Effector CD8-positive, alpha-beta T cell (primary cell): ENCODE data around the gene PGM1.
"Not testable (repeated sequence)": the region's sequence is repeated elsewhere in the genome, so short reads cannot be mapped to it uniquely, and the experiment has no call there.

ENCODE experiments used
- DNase-seq: peaks from one replicate; lab custom pipeline; 2025; lab: John Stamatoyannopoulos, UW
- total RNA-seq, 4 experiments: gene quantifications; one replicate each; lab custom pipeline; 2026; lab: John Stamatoyannopoulos, UW

Gene PGM1
- total RNA-seq, result 33.0 to 38.0 (median 35.1) reads per million in 4 experiments

DNA sequence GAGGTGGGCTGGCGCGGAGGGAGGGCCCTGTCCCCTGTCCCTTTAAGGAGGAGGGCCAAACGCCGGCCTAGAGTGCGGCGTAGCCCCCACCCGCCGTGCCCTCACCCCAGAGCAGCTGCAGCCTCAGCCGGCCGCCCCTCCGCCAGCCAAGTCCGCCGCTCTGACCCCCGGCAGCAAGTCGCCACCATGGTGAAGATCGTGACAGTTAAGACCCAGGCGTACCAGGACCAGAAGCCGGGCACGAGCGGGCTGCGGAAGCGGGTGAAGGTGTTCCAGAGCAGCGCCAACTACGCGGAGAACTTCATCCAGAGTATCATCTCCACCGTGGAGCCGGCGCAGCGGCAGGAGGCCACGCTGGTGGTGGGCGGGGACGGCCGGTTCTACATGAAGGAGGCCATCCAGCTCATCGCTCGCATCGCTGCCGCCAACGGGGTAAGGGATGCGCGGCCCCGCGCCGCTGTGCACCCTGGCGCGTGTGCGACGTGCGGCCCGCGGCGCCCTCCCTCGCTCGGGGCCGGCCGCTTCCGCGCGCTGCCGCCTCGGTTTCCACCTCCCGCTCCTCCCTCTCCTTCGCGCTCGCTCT, at the start of gene PGM1:
PGM1 (plus strand) TSS at position 109 of the 583 bp plus-strand sequence; CDS start at position 187, 78 bp downstream.
- DNase-seq, result peak; percentile 51

DNA sequence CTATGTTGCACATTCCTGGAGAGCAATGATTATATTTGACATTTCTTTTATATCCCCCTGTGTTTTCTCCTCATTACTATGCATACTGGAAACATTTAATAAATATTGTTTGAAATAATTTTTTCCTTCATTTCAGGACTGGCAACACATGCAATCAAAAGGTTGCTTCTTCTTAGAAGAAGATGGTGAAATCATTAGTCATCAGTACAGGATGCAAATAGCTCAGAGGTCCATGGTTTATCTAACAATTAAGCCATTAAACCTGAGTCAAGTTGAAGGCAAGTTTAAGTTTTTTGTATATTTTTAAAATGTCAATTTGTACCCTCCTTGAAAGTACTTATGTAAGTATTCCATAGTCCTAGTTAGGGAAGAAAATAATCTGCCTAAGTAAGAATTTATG, 47.4 kb upstream of the PGM1 start:
- no peak for DNase-seq

DNA sequence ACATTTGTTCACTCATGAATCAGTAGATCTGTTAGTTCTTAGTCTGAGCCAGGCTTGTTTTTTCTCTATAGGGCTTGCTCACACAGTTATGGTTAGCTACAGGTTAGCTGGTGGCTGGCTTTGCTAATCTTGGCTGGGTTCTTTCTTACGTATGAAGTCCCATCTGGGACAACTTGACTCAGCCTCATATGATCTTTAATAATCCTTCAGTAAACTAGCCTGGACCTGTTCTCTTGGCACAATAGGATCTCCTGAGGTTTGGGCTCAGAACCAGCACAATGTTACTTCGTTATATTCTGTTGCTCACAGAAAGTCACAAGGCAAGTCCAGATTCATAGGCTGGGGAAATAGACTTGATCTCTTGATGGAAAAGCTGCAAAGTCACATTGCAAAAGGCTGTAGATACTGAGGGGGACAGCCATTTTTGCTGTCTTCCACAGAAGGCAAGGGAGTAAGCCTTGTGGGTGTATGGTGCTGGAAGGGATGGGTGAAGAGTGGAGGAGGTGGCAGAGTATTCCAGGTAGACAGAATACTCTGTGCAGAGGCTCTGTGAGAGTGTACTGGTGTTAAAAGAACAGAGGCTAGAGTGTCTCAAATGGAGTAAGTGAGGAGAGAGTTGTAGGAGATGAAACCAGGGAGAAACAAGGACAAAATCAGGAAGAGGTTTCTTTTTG, 45.5 kb upstream of the PGM1 start:
- no peak for DNase-seq

DNA sequence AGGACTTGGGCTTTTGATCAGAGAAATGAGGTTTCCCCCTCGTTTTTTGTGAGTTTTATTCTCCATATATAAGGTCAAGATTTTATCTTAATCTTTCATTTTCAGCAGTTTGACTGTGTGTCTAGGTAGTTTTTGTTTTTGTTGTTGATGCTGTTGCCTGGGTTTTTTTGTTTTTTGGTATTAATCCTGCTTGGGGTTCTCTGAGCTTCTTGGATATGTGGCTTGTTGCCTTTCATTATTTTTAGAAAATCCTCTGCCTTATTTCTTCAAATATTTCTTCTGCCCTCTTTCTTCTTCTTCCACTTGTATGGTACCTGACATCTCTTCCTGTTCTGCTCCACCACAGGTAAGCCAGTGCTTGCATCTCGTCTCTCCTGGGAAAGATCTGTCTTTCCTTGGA, 44.9 kb upstream of the PGM1 start:
- no peak for DNase-seq

DNA sequence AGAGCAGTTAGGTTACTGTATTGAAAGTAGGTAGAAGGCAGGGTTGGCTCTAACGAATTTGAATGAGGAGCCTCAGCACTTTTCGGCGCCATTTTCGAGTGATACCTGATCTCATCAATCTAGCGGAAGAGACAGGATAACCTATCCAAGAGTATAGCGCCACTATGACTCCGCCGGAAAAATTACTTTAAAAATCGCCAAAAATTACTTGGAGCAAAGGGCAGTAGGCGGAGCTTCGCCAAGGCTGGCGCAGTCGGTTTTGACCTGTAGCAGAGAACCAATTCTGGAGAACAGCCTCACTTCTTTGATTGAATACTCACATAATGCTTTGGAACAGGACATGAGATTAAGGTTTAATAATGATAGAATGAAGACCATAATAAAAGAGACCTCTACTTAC, 44.3 kb upstream of the PGM1 start:
- DNase-seq, result no peak

DNA sequence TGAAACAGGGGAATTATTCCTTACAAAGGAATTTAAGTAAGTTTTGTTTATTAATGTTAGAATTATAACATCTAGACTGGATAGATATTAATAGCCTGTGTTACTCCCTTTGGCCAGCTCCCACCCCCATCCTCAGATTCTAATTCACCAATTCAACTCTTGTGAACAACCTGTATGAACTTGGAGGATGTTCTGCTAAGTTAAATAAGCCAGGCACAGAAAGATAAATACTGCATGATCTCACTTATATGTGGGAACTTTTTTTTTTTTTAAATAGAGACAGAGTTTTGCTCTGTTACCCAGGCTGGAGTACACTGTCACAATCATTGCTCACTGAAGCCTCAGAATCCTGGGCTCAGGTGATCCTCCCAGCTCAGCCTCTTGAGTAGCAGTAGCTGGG, 37.7 kb upstream of the PGM1 start:
- no peak for DNase-seq

DNA sequence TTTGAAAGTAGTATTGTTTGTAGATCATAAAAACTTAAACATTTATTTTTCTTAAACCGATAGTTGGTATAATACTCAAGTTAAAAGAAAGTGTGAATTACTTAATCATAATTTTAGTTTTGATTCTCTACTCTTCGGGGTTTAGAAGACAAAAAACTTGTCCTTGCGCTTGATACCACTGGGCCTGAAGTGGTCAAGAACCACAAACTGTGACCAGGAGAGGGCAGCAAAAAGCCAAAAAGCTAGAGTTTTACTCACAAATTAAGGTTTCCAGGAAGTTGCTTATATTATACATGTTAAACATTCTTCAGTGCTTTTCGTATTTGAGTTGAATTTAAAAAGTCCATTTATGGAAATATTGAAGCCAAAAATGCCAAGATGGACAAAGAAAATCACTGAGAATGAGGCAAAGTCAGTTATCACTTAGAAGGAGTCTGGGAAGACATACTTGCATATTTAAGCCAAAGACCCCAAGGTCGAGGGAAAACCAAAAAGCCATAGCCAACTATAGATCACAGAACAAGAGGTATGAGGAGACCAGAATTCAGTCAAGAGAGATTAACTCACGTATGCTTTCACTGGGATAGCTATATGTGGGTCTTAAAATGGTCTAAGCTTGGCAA, 35.7 kb upstream of the PGM1 start:
- DNase-seq, result no peak

DNA sequence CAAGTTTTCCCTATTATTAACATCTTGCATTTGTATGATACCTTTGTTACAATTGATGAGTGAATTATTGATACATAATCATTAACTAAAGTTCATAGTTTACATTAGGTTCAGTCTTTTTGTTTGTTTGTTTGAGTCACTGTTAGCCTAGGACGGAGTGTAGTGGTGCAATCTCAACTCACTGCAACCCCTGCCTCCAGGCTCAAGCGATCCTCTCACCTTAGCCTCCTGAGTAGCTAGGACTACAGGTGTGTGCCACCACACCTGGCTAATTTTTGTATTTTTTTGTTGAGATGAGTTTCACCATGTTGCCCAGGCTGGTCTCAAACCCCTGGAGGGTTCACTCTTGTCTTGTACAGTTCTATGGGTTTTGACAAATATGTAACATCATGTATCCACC, 33.9 kb upstream of the PGM1 start:
- DNase-seq, result no peak

DNA sequence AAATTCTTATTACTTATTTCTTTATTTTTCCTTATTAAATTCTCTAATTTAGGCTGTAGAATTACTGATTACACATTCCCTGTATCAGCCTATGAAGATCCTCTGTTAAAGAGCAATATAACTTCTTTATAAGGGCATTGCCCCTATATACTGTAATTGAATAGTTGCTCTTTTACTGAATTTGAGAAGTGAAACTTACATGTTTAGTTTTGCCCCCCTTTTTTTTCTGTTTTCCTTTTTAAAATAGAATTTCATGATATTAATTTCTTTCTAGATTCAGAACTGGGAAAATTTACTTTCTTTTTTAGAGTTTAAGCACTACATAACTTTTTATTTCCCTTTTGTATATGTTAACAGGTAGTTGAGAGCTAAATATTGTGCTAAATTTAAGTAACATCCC, 29.5 kb upstream of the PGM1 start:
- no peak for DNase-seq

DNA sequence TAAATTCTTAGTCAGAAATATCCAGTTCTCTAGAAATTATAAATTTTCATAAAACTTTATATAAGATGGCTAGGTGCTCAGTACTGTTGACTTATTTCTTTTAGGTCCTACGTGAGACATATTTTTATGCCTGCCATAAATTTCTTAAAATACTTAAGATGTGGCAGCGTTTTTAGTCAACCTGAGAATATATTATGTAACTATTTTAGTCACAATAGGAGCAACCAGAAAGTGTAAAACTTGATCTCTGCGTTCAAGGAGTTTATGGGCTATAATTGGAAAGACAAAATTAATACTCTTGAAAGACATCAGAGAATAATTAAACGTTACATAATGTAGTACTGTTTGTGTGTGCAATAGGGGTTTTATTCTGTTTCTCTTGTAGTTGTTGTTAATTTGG, 24.1 kb upstream of the PGM1 start:
- DNase-seq, result no peak

DNA sequence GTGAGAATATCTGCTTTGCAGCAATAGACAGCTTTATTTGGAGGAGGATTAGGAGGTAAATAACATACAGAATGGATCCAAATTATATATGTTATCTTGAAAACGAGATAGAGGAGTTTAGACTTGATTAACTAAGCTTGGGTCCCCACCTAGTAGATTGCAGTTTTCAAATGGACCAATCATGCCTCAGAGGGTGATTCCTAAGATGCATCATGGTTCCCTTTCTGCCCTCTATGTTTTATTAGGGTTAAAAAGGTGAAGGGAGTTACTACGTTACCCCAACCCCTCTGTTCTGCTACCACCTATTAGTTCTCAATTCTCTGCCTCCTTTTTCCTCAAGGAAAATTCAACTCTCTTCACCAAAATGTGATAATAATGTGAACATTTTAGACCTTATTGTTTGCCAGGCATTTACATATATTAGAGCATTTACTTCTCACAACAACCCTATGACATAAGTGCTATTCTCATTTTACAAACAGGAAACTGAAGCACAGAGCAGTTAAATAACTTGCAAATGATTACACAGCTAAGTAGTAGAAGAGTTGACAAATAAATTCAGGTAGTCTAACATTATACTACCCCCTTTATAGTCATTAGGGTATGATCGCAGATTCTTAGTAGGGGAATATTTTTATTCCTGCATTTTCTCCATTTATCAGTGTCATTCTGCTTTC, 23.4 kb upstream of the PGM1 start:
- no peak for DNase-seq

DNA sequence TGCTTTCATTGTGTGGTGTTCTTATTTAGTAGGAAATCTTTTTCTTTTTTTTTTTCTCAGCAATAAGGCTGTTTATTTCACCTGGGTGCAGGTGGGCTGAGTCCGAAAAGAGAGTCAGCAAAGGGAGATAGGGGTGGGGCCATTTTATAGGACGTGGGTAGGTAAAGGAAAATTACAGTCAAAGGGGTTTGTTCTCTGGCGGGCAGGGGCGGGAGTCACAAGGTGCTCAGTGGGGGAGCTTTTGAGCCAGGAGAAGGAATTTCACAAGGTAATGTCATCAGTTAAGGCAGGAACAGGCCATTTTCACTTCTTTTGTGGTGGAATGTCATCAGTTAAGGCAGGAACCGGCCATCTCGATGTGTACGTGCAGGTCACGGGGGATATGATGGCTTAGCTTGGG, 20.5 kb upstream of the PGM1 start:
- not testable (repeated sequence) for DNase-seq

DNA sequence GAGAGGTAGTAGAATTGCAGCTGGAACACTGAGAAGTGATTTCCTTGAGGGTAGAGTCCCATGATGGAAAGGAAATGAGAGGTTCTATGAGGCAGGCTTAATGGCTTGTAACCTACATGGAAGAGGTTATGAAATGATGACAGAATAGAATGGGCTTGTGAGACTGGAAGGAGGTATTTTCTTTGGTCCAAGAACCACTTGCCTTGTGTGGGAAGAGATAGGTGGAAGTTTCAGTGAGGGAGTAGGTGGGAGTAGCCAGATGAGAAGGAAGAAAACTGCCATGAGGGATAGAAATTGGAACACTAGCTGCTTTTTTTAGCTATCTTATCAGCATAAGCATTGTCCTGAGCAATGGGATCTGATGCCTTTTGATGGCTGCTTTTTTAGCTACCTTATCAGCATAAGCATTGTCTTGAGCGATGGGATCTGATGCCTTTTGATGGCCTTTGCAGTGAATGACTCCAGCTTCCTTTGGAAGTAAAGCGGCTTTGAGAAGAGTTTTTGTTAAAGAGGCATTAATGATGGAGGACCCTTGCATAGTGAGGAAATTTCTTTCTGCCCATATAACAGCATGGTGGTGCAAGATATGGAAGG, 18.9 kb upstream of the PGM1 start:
- DNase-seq, result not testable (repeated sequence)

DNA sequence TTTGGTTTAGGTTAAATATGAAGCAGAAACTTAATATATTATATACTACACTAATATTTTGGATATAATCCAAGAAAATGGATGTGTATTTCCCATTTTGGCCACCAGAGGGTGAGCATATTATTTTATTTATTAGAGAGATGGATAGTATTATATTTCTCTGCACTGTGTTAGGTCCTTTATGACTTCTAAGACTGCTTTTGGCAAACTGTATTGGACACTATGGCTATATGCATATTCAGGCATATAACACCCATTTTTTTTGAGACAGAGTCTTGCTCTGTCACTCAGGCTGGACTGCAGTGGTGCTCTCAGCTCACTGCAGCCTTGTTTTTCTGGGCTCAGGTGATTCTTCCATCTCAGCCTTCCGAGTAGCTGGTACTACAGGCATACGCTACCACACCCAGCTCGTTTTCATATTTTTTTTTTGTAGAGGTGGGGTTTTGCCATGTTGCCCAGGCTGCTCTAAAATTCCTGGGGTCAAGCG, 17.8 kb upstream of the PGM1 start:
- DNase-seq, result no peak

DNA sequence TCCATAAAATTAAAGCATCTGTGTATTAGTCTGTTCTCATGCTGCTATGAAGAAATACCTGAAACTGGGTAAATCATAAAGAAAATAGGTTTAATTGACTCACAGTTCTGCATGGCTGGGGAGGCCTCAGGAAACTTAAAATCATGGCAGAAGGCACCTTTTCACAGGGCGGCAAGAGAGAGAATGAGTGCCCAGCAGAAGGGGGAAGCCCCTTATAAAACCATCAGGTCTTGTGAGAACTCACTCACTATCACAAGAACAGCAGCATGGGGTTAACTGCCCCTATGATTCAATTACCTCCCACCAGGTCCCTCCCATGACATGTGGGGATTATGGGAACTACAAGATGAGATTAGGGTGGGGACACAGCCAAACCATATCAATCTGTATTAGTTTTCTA, 6.9 kb upstream of the PGM1 start:
- DNase-seq, result not testable (repeated sequence)

DNA sequence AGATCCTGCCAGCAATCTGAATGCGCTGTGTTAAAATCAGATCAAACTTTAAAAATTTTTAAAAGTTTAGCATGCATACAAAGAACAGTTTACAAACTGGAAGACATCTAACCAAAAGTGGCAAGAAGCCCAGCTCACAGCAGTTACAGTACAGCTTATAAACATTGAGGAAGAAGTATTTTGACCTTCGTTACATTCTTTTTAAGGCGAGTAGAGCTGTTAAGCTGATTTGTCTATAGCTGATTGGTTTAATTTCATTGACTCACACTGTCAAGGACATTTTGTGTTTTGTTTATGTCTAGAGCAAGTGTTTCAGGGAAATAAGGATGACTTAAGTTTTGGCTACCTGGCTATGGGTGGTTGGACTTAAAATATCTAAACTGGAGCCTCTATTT, 3.0 kb upstream of the PGM1 start:
- no peak for DNase-seq

DNA sequence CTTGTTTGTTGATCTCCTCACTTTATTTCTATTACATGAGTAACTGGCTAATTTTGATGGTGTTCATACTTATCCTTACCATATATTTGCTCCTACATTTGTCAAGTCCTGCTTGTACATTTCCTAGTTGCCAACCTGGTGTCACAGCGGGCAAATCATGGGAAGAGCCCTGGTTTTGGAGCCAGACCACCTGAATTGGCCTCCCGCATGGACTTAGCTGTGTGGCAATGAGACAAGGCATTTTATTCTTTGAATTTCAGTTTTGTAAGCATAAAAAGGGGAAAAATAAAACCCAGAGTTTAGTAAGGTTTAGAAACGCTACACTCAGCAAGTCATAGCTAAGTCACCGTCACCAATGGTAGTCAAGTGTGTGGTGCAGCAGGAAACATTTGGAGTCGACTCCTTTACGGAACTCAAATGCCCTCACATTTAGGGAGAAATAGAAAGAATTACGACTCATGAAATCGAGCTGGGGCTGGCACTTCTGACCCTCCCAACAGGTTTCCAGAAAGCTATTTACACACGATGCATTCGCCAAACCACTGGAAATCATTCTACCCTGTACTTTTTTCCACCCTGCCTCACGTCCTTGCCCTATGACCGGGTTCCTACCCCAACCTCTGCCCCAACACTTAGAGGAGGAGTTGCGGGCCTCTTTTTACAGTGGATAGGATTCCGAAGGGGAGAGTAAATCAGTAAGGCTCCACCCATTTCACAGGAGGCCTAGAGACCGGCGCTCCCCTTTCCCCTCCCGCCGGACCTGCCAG, 492 bp upstream of the PGM1 start:
- no peak for DNase-seq

DNA sequence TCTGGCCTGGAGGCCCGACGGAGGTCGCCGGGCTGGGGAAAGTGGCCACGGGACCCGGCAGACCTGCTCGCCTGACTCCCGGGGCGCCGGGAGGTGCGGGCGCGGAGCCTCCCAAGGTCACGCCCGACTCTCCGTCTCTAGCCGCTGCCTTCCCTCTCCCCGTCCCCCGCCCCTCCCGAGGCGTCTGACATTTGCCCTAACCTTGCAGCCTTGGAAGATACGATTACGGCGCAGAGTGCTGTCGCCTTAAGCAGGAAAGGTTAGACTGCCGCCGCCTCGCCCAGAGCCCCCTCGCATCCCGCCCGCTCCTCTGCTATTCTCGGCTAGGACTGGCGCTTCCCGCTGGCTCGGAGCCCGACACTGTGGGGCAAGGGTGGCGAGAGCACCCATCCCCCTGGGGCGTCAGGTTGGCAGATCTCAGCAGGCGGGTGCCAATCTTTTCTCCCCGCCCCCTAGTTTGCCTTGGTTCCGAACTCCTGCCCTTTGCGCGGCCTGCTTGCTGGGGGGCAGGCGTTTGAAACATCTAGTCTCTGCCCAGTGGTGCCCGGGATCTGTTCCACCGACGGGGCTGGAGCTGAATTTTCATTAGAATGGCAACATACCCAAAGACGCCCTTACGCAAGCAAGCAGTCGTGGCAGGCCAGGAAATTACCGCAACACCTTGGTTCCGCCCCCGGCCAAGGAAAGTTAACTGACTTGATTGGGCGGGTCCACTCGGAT, 835 bp downstream of the PGM1 start:
- DNase-seq, result peak; percentile 54

DNA sequence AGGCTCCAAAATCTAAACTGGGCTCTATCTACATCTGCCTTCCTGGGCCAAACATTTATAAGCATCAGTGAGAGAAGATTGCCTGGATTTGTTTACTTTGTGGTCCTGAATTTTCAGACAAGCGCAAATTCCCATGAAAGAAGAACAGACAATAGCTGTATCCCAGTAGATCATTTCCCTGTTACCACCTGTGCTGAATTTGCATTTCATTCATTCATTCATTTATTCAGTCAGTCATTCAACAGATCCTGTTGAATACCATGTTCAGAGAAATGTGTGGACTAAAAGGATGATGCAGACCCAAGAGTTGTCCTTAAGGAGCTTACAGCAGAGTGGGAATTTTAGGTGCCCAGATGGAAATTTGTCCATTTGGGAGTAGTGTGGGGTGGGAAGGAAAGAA, 2.2 kb downstream of the PGM1 start:
- DNase-seq, result no peak

DNA sequence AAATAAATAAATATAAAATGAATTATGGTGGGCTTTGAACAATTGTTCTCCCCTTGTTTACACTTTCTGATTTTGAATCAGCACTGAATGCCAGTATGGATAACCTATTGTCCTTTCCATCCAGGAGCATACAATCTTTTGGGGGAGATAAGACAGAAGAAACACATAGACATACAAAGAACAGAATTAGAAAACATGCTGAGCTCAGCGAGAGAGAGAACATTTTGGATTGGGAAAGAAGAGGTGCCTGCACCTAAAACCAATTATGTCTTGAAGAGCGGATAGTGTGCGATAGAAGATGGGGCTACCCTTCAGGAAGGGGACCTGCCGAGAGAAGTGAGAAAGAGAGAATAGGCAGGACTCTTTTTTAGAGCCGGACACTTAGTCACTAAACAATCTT, 6.6 kb downstream of the PGM1 start:
- DNase-seq, result no peak

DNA sequence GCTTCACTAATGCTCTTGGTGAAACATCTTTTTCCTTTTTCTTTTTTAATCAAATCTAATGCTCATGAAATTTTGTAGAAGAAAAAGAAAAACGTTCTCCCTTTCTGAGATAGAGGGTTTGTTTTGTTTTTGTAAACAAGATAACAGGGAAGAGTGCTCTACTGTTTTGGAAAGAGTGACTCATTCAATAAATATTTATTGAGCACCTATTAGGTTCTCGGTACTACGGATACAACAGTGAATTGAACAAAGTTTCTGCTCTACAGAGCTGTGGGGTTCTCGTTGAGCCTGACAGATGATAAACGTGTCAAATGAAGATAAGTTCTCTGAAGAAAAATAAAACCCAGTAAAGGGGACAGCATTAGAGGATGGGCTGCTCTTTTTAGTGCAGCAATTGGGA, 7.0 kb downstream of the PGM1 start:
- no peak for DNase-seq
